ENCODE data around the gene C1orf50. TPM values are rescaled to one million over a fixed set of nuclear protein-coding genes. Genes with fewer than 3 reads are reported as not detected.
"Not testable (repeated sequence)": the region's sequence is repeated elsewhere in the genome, so short reads cannot be mapped to it uniquely, and the experiment has no call there.

C1orf50 gene
- 13.0 TPM for total RNA-seq

- peak; percentile 96 for DNase-seq (ENCODE audit: low spot score in 2 of 2)
- peak; percentile 88 for FAIRE-seq
Observed at GRCh38 chr1:42766741-42767509, at the start of gene C1orf50, which contains the start of gene P3H1. C1orf50 (plus strand) TSS chr1:42767249; CDS start chr1:42767312, 63 bp downstream. P3H1 (minus strand) TSS chr1:42767028; CDS start chr1:42766971, 57 bp downstream.

GRCh38 chr1:42720868-42721267 is 46.2 kb upstream of the C1orf50 start:
- DNase-seq (ENCODE audit: low spot score in 2 of 2) (no peak), FAIRE-seq (no peak)

- FAIRE-seq (no peak), DNase-seq (ENCODE audit: low spot score in 2 of 2) (no peak)
Observed at GRCh38 chr1:42721926-42722325, 45.1 kb upstream of the C1orf50 start.

GRCh38 chr1:42722403-42722802 is 44.6 kb upstream of the C1orf50 start:
- FAIRE-seq; DNase-seq (ENCODE audit: low spot score in 2 of 2): not testable (repeated sequence)

- FAIRE-seq (no peak), DNase-seq (ENCODE audit: low spot score in 2 of 2) (no peak)
Observed at GRCh38 chr1:42723511-42723910, 43.5 kb upstream of the C1orf50 start.

GRCh38 chr1:42725820-42726219 is 41.2 kb upstream of the C1orf50 start:
- DNase-seq (ENCODE audit: low spot score in 2 of 2) = not testable (repeated sequence)
- peak; percentile 54 for FAIRE-seq

- DNase-seq (ENCODE audit: low spot score in 2 of 2) = no peak
- no peak for FAIRE-seq
Observed at GRCh38 chr1:42730002-42730401, 37.0 kb upstream of the C1orf50 start.

GRCh38 chr1:42730988-42731387 is 36.1 kb upstream of the C1orf50 start:
- FAIRE-seq = no peak
- no peak for DNase-seq (ENCODE audit: low spot score in 2 of 2)

- no peak for DNase-seq (ENCODE audit: low spot score in 2 of 2)
- FAIRE-seq = no peak
Observed at GRCh38 chr1:42731585-42731984, 35.5 kb upstream of the C1orf50 start.

GRCh38 chr1:42732126-42732680 is 34.8 kb upstream of the C1orf50 start:
- no peak for DNase-seq (ENCODE audit: low spot score in 2 of 2)
- FAIRE-seq = no peak

- FAIRE-seq = no peak
Observed at GRCh38 chr1:42733415-42734200, 33.4 kb upstream of the C1orf50 start.

GRCh38 chr1:42734201-42735035 is 32.6 kb upstream of the C1orf50 start:
- DNase-seq (ENCODE audit: low spot score in 2 of 2) (no peak), FAIRE-seq (no peak)

More at GRCh38 chr1:42733415-42734200, 33.4 kb upstream of the C1orf50 start:
- DNase-seq (ENCODE audit: low spot score in 2 of 2) = no peak

GRCh38 chr1:42735056-42735455 is 32.0 kb upstream of the C1orf50 start:
- DNase-seq (ENCODE audit: low spot score in 2 of 2) (no peak), FAIRE-seq (no peak)

- DNase-seq (ENCODE audit: low spot score in 2 of 2) (no peak), FAIRE-seq (no peak)
Observed at GRCh38 chr1:42735477-42736105, 31.5 kb upstream of the C1orf50 start.

- DNase-seq (ENCODE audit: low spot score in 2 of 2) (no peak), FAIRE-seq (no peak)
Observed at GRCh38 chr1:42736152-42736551, 30.9 kb upstream of the C1orf50 start.

GRCh38 chr1:42736571-42737200 is 30.4 kb upstream of the C1orf50 start:
- no peak for FAIRE-seq

GRCh38 chr1:42737257-42737656 is 29.8 kb upstream of the C1orf50 start:
- no peak for DNase-seq (ENCODE audit: low spot score in 2 of 2)
- FAIRE-seq = no peak

More at GRCh38 chr1:42736571-42737200, 30.4 kb upstream of the C1orf50 start:
- DNase-seq (ENCODE audit: low spot score in 2 of 2) = no peak

GRCh38 chr1:42737986-42738677 is 28.9 kb upstream of the C1orf50 start:
- no peak for FAIRE-seq
- DNase-seq (ENCODE audit: low spot score in 2 of 2) = no peak
